Activated T-cell treated with anti-CD3 and anti-CD28 coated beads, Interleukin-2, amount 50 U/mL, for 72 hours (primary cell): ENCODE results near the gene CTTNBP2. TPM values are rescaled to one million over a fixed set of nuclear protein-coding genes. Genes with fewer than 3 reads are reported as not detected.

Experiments
- ATAC-seq, 2 donors: fragments of 150-1000 bp; cut with Tn5 transposase; replicated peaks in 1 of 2; 2 replicates each; pipeline ENCODE4 v1.10.0; 2021; ENCODE audit warnings: moderate library complexity in 2 of 2, mild to moderate bottlenecking in 1 of 2
- DNase-seq, 2 donors: peaks; one replicate each; pipeline ENCODE4 v3.0.0; 2021 to 2022; ENCODE audit warnings: mixed read lengths in 1 of 2
- H3K27ac Mint-ChIP-seq: one replicate; pipeline ENCODE4 v1.8.0; 2022; ENCODE audit warnings: mild to moderate bottlenecking, moderate library complexity, mixed read lengths
- H3K27me3 Mint-ChIP-seq: one replicate; pipeline ENCODE4 v1.8.0; 2022; ENCODE audit warnings: low read depth, mixed read lengths
- H3K36me3 Mint-ChIP-seq, 2 donors: one replicate each; pipeline ENCODE4 v1.8.0; 2022; ENCODE audit warnings: mixed read lengths in 2 of 2, mild to moderate bottlenecking in 1 of 2; ENCODE audit not compliant: insufficient read depth in 2 of 2
- H3K4me1 Mint-ChIP-seq: one replicate; pipeline ENCODE4 v1.8.0; 2022; ENCODE audit warnings: low read depth, mixed read lengths
- H3K4me3 Mint-ChIP-seq, 2 donors: one replicate each; pipeline ENCODE4 v1.8.0; 2022; ENCODE audit warnings: mild to moderate bottlenecking in 2 of 2, mixed read lengths in 2 of 2, moderate library complexity in 2 of 2
- H3K9me3 Mint-ChIP-seq, 2 donors: one replicate each; pipeline ENCODE4 v1.8.0; 2022; ENCODE audit warnings: mixed read lengths in 2 of 2
- total RNA-seq, 2 donors: library from RNA; stranded (reverse); gene quantifications; one replicate each; pipeline ENCODE4 v1.2.3, GENCODE V29; 2022

CTTNBP2 gene
- total RNA-seq, 2 donors from 2014 or later = not detected

DNA sequence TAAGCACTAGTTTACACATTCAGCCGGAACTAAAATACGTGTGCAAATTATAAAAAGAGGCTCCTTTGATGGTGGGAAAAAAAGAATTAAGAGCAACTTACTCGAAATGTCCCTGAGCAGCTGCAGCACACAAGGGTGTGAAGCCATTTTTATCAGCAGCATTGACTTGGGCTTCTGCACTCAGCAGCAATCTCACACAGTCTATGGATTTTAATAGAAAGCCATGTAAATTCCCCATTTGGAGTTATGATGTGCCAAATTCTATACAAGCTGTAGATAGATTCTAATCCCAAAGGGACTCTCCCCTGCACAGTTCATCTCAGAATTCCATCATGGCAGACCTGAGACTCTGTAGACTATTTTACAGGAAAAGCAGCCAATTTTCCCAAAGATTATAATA is 90.5 kb downstream of the CTTNBP2 start:
- H3K27me3 Mint-ChIP-seq = no peaks in the 10 kb centered on the region
- no peak overlapping the region for H3K4me3 Mint-ChIP-seq
- H3K27ac Mint-ChIP-seq = no peak overlapping the region
- no peaks in the 10 kb centered on the region for H3K36me3 Mint-ChIP-seq
- DNase-seq (no peak), ATAC-seq (no peak)
- no peaks in the 10 kb centered on the region for H3K9me3 Mint-ChIP-seq
- no peaks in the 10 kb centered on the region for H3K4me1 Mint-ChIP-seq

DNA sequence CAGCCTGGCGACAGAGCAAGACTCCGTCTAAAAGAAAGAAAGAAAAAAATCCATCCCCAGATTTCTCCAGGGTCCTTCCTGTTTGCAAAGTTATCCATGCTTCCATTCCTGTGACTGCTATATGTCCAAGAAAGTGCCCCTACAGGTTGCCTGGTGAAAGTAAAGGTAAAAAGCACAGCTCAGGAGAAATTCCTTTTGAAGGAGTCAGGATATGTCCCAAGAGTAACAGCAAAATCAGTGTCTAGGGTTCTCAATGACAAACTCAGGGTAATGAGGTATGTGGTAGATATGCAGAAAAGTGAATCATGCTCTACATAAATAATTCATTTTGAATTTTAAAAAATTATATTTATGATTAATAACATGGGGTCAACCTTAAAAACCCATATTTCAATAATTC is 91.5 kb downstream of the CTTNBP2 start:
- H3K4me3 Mint-ChIP-seq = no peak overlapping the region
- H3K27me3 Mint-ChIP-seq = no peaks in the 10 kb centered on the region
- no peaks in the 10 kb centered on the region for H3K4me1 Mint-ChIP-seq
- H3K9me3 Mint-ChIP-seq = no peaks in the 10 kb centered on the region
- H3K27ac Mint-ChIP-seq = no peak overlapping the region
- DNase-seq (no peak), ATAC-seq (no peak)
- H3K36me3 Mint-ChIP-seq = no peaks in the 10 kb centered on the region

DNA sequence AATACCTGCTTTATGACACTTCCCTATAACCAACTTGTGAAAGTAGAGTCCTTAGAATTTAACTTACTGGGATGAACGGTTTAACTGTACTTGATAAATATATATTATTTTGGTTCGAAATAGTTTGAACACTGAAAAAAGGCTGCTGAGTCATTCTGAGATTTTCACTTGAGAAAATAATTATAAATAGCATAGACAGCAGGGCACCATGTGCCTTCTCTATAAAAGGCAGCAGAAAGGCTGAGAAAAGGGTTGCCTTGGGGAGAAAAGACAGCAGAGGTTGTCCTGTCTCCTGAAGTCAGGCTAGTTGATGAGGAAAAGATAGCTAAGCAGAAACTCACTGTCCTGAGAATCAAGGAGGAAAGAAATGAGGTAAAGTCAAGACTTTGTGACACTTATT is 92.4 kb downstream of the CTTNBP2 start:
- Mint-ChIP-seq H3K4me1 (no peaks in the 10 kb centered on the region), H3K9me3 (no peaks in the 10 kb centered on the region), H3K4me3 (no peak overlapping the region), H3K36me3 (no peaks in the 10 kb centered on the region), H3K27me3 (no peaks in the 10 kb centered on the region), H3K27ac (no peak overlapping the region)
- ATAC-seq = no peak
- no peak for DNase-seq

DNA sequence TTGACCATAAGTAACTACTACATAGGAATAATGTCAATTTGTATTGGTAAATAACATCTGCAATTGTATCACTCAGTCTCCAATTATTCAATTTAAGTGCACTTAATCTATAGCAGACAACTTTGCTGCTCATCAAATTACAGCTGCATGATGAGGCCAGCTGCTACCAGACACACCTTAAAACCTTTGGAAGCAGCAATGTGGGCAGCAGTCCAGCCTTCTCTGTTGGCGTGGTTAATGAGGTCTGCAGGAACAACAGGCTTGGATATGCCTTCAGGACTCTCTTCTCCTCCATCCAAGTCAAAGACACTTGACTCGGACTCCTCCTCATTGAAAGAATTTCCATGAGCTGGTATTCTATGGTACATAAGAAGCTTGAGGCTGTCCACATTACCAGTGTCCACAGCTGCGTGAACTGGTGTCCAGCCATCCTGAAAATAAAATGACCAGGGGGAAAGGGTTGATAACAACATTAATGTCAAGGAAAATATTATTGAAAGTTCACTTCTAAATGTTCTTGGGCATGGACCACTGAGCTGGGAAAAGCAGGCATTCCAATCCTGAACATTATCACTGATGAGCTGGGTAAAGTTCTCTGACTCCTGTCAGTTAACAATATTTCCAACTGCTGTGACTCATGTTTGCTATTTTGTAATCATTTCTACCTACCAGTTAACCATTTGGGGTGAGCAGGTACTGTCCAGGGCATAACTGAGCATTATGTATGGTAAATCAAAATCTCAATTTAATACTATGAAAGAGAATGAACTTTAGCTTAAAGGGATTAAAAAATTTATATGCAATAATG is 95.7 kb downstream of the CTTNBP2 start:
- H3K27me3 Mint-ChIP-seq = no peaks in the 10 kb centered on the region
- H3K9me3 Mint-ChIP-seq = no peaks in the 10 kb centered on the region

DNA sequence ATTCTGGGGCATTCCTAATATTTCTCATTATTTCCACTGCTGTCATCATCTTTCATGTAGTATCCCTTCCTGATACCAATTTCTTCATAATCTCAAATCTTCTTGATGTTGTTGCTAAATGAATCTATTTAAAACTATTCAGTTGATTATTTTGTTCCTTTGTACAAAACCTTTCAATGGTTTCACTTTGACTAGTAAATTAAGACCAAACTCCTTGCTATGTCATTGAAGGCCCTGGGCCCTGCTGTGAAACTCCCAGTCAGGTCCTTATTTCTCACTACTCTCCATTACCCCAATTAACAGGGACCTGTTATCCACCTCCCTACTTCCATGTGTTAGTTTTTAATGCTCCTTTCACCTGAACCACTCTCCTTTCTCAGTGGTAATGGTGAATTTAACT is 97.0 kb downstream of the CTTNBP2 start:
- Mint-ChIP-seq H3K36me3 (no peaks in the 10 kb centered on the region), H3K4me1 (no peaks in the 10 kb centered on the region), H3K4me3 (no peak overlapping the region), H3K27ac (no peak overlapping the region), H3K27me3 (no peaks in the 10 kb centered on the region), H3K9me3 (no peaks in the 10 kb centered on the region)
- DNase-seq (no peak), ATAC-seq (no peak)

More for the DNA sequence above, 95.7 kb downstream of the CTTNBP2 start:
- Mint-ChIP-seq H3K4me1 (no peaks in the 10 kb centered on the region), H3K36me3 (no peaks in the 10 kb centered on the region), H3K4me3 (no peak overlapping the region), H3K27ac (no peak overlapping the region)
- DNase-seq (no peak), ATAC-seq (no peak)

DNA sequence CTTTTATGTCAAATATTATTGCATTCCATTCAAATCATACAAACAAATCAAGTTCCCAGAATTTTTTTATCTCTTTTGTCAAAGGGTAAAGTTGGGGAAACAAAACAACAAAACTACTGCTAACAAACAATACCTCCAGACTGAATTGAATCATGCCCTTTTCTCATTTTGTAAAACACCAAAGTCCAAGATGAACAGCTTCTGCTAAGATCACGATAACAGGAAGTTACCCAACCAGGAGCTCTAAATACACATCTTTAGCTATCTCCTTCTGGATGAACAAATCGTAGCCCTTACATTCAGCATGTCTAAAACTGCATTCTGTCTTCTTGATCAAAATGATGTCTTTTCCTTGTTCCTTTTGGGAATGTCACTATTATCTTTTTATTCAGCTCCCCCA is 97.4 kb downstream of the CTTNBP2 start:
- Mint-ChIP-seq H3K4me1 (no peaks in the 10 kb centered on the region), H3K27ac (no peak overlapping the region), H3K4me3 (no peak overlapping the region), H3K27me3 (no peaks in the 10 kb centered on the region), H3K9me3 (no peaks in the 10 kb centered on the region), H3K36me3 (no peaks in the 10 kb centered on the region)
- ATAC-seq = no peak
- no peak for DNase-seq

DNA sequence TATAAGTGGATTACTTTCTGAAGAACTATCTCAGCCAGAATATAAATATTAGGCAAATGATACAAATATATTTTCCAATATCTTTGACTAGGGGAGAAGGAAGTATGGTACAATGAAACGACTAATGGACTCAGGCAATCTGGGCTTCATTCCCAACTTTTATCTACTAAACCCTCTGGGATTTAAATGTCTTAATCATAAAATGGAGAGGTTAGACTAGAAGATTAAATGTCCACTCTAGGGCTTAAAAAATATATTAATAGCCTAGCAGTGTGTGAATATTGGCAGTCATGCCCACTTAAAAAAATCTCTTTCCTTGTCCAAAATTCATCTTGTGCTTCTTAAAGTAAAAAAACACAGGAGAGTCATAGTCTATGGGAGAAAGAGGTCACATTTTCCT is 98.3 kb downstream of the CTTNBP2 start:
- Mint-ChIP-seq H3K4me3 (no peak overlapping the region), H3K9me3 (no peaks in the 10 kb centered on the region), H3K4me1 (no peaks in the 10 kb centered on the region), H3K27me3 (no peaks in the 10 kb centered on the region), H3K36me3 (no peaks in the 10 kb centered on the region), H3K27ac (no peak overlapping the region)
- ATAC-seq = no peak
- no peak for DNase-seq

DNA sequence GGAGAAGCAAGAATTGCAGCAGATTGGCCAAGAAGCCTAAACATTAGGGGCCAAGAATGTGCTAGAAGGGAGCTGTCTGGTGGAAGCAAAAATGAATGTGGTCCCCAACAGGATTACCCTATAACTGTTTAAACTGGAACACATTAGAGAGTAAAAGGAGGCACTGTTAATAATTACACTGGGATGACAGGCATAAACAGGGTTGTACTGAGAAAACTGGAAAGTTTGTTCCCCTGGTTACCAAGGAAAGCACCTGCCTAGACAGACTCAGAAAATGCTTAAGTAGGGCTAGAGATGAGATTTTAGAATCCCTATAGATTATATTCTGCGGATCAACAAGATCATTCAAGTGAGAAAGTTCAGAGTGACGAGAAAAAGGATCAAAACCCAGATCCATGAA is 100.8 kb downstream of the CTTNBP2 start:
- H3K4me1 Mint-ChIP-seq = no peaks in the 10 kb centered on the region
- ATAC-seq (no peak), DNase-seq (no peak)
- no peak overlapping the region for H3K4me3 Mint-ChIP-seq
- no peaks in the 10 kb centered on the region for H3K9me3 Mint-ChIP-seq
- no peak overlapping the region for H3K27ac Mint-ChIP-seq
- no peaks in the 10 kb centered on the region for H3K36me3 Mint-ChIP-seq
- H3K27me3 Mint-ChIP-seq = no peaks in the 10 kb centered on the region

DNA sequence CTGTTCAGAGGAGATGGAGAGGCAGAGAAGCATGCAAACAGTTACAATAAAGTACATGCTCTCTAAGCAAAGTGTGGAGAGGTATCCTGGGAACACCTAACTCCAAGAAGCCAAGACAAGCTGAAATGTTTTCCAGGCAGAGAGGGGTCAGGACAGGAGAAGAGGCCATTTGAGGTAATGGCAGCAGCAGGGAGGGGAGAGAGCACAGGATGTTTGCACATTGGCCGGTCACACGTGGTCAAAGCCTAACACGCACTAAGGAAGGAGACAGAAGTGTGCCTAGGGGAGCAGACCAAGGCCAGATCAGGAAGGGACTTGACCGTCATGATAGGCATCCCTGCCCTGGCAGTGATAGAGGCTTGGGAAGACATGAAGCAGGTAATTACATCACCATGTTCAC is 101.5 kb downstream of the CTTNBP2 start:
- H3K27me3 Mint-ChIP-seq = no peaks in the 10 kb centered on the region
- no peaks in the 10 kb centered on the region for H3K4me1 Mint-ChIP-seq
- no peaks in the 10 kb centered on the region for H3K36me3 Mint-ChIP-seq
- no peaks in the 10 kb centered on the region for H3K9me3 Mint-ChIP-seq
- DNase-seq = no peak
- no peak for ATAC-seq
- no peak overlapping the region for H3K27ac Mint-ChIP-seq
- H3K4me3 Mint-ChIP-seq = no peak overlapping the region

DNA sequence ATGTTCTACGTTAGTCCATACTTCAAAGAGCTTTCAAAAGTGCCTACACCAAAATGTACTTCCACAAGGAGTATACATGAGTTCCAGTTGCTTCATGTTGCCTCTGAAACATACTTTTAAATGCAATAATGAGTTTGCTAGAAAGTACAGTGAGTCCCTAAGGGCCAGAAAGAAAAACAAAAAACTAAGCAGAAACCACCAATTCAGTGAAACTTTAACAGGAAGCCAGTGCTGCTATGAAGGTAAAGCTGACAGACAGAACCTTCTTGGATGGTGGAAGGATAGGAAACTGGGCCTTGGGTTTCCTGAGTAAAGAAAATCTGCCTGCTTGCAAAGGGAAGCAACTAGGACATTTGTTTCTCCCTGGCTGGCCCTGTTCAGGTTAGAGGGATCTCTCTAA is 104.2 kb downstream of the CTTNBP2 start:
- H3K9me3 Mint-ChIP-seq = no peaks in the 10 kb centered on the region
- no peaks in the 10 kb centered on the region for H3K27me3 Mint-ChIP-seq
- H3K36me3 Mint-ChIP-seq = no peaks in the 10 kb centered on the region
- H3K4me1 Mint-ChIP-seq = no peaks in the 10 kb centered on the region
- no peak overlapping the region for H3K4me3 Mint-ChIP-seq
- ATAC-seq = no peak
- H3K27ac Mint-ChIP-seq = no peak overlapping the region
- DNase-seq = no peak

DNA sequence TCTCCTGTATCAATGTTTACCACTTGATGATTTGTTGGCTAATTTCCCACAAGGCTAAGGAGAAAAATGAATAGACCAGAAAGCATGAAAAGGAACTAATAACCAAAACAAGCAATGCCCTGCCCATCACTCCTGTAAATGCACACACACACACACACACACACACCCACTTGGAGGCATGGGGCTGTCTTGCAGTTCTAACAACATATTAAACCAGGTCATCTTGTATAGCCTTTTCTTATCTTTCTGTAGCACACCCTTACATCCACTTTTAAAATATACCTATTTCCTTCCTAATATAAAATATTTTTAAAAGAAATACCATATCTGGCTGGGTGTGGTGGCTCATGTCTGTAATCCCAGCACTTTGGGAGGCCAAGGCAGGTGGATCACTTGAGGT is 105.3 kb downstream of the CTTNBP2 start:
- Mint-ChIP-seq H3K36me3 (no peaks in the 10 kb centered on the region), H3K27me3 (no peaks in the 10 kb centered on the region), H3K9me3 (peaks cover 2% of the 10 kb centered on the region in 2 donors), H3K4me3 (no peak overlapping the region), H3K4me1 (no peaks in the 10 kb centered on the region), H3K27ac (no peak overlapping the region)
- no peak for DNase-seq
- no peak for ATAC-seq

DNA sequence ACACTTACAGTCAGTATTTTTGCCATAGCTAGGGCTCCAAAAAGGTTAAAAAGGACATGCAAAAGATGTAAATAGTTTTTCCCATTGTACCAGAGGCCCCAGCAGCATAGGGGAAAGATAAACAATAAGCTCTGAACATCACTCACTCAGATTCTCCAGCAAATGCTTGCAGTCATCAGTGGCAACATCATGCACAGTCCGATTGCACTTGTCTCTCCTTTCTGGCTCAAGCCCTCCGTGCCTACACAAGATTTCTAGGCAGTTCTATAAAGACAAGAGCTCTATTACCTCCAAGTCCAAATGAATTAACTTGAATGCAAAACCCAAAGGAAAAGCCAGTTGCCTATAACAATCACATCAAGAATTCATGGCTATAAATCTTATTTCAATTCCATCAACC is 106.3 kb downstream of the CTTNBP2 start:
- DNase-seq = no peak
- ATAC-seq = no peak
- Mint-ChIP-seq H3K27me3 (no peaks in the 10 kb centered on the region), H3K4me3 (no peak overlapping the region), H3K27ac (no peak overlapping the region), H3K36me3 (no peaks in the 10 kb centered on the region), H3K9me3 (peaks cover 2 to 5% of the 10 kb centered on the region in 2 donors), H3K4me1 (no peaks in the 10 kb centered on the region)

DNA sequence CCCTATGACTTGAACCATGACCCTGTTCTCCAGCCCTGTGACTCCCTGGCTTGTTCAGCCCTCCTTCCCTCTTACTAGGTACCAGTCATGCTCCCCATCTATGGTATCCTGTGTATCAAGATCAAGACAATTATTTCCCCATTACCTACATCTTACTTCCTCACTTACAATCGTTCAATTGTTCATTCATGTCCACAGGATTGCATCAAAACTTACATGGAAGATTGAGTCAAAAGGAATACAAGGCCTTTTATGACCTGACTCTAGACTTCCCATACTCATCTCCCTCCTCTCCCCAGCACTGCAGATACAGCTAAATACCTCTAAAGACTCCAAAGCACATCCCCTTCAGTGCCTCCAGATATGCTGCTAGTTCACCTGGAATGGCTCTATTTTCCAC is 109.2 kb downstream of the CTTNBP2 start:
- Mint-ChIP-seq H3K27me3 (no peaks in the 10 kb centered on the region), H3K4me3 (no peak overlapping the region), H3K4me1 (no peaks in the 10 kb centered on the region), H3K36me3 (no peaks in the 10 kb centered on the region), H3K9me3 (peaks cover 2 to 5% of the 10 kb centered on the region in 2 donors), H3K27ac (no peak overlapping the region)
- ATAC-seq = no peak
- no peak for DNase-seq

DNA sequence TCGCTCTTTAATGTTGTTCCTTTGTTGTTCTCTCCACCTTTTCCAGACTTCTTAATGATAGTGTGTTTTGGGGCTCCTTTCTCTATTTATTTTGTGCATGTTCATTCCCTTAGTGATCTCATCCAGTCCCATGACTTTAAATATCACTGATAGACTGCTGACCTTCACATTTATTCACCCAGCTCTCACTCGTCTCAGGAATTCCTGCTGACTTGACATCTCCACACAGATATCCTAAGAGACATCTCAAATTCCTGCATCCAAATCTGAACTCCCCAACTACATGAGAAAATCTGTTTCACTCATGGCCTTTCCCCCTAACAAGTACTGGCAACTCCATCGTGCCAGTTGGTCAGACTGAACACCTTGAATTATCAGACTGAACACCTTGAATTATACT is 111.2 kb downstream of the CTTNBP2 start:
- H3K4me3 Mint-ChIP-seq = no peak overlapping the region
- no peaks in the 10 kb centered on the region for H3K27me3 Mint-ChIP-seq
- no peaks in the 10 kb centered on the region for H3K4me1 Mint-ChIP-seq
- peaks cover 2 to 5% of the 10 kb centered on the region in 2 donors for H3K9me3 Mint-ChIP-seq
- no peak overlapping the region for H3K27ac Mint-ChIP-seq
- H3K36me3 Mint-ChIP-seq = no peaks in the 10 kb centered on the region
- DNase-seq (no peak), ATAC-seq (no peak)
